HUDEP-2 (cell line): ENCODE data around the gene HIBADH.

ENCODE experiments used
- DNase-seq, 76 experiments: peaks; one replicate each; lab custom pipeline; 2025; ENCODE audit not compliant: unreplicated experiment in 76 of 76; lab: John Stamatoyannopoulos, UW

HIBADH gene

GRCh38 chr7:27662490-27663205, at the start of gene HIBADH:
HIBADH (minus strand) TSS chr7:27662883; CDS start chr7:27662788, 95 bp downstream.
- DNase-seq = peak; percentile 60 to 99 (median 97)

- DNase-seq = no peak
Measured at GRCh38 chr7:27712217-27712616, 49.5 kb upstream of the HIBADH start.

- DNase-seq = peak in 2 of 76 experiments; percentile 14 to 41
Measured at GRCh38 chr7:27709137-27710075, 46.7 kb upstream of the HIBADH start.

GRCh38 chr7:27708485-27708884, 45.8 kb upstream of the HIBADH start:
- no peak for DNase-seq

- no peak for DNase-seq
Measured at GRCh38 chr7:27705200-27705594, 42.5 kb upstream of the HIBADH start.

- no peak for DNase-seq
Measured at GRCh38 chr7:27704422-27705199, 41.9 kb upstream of the HIBADH start.

GRCh38 chr7:27703181-27703580, 40.5 kb upstream of the HIBADH start:
- DNase-seq = no peak

- DNase-seq = no peak
Measured at GRCh38 chr7:27700501-27700900, 37.8 kb upstream of the HIBADH start.

GRCh38 chr7:27699751-27700150, 37.1 kb upstream of the HIBADH start:
- DNase-seq = no peak

- no peak for DNase-seq
Measured at GRCh38 chr7:27697861-27698430, 35.3 kb upstream of the HIBADH start.

- DNase-seq = no peak
Measured at GRCh38 chr7:27695096-27695495, 32.4 kb upstream of the HIBADH start.

- no peak for DNase-seq
Measured at GRCh38 chr7:27693794-27694193, 31.1 kb upstream of the HIBADH start.

GRCh38 chr7:27690649-27691048, 28.0 kb upstream of the HIBADH start:
- DNase-seq = no peak

- DNase-seq = peak in 12 of 76 experiments; percentile 1 to 32 (median 12)
Measured at GRCh38 chr7:27689591-27690164, 27.0 kb upstream of the HIBADH start.

- DNase-seq = no peak
Measured at GRCh38 chr7:27689150-27689549, 26.5 kb upstream of the HIBADH start.

GRCh38 chr7:27688646-27689045, 26.0 kb upstream of the HIBADH start:
- no peak for DNase-seq

- no peak for DNase-seq
Measured at GRCh38 chr7:27688056-27688455, 25.4 kb upstream of the HIBADH start.

- no peak for DNase-seq
Measured at GRCh38 chr7:27686315-27686714, 23.6 kb upstream of the HIBADH start.

- DNase-seq = no peak
Measured at GRCh38 chr7:27685893-27686292, 23.2 kb upstream of the HIBADH start.

- DNase-seq = no peak
Measured at GRCh38 chr7:27685209-27685608, 22.5 kb upstream of the HIBADH start.
